PFSK-1 (cell line): ENCODE measurements around the gene TMEM266.

ENCODE experiments used
- FOXP2 ChIP-seq: optimal IDR thresholded peaks from 2 replicates; pipeline ENCODE3; 2011; ENCODE audit warnings: borderline replicate concordance, control low read depth, inconsistent platforms; ENCODE audit not compliant: insufficient read depth; ENCODE audit errors: extremely low read length, extremely low read depth
- POLR2AphosphoS5 ChIP-seq: IDR thresholded peaks from 2 replicates; pipeline ENCODE4 v1.6.1; 2012; ENCODE audit warnings: low read depth, mild to moderate bottlenecking, control low read depth, low read length, moderate library complexity
- SIN3A ChIP-seq: IDR thresholded peaks from 2 replicates; pipeline ENCODE4 v1.6.1; 2012; ENCODE audit warnings: mild to moderate bottlenecking, low read length, moderate library complexity, borderline replicate concordance; ENCODE audit not compliant: insufficient read depth
- TAF1 ChIP-seq: IDR thresholded peaks from 2 replicates; pipeline ENCODE4 v1.6.1; 2012; ENCODE audit warnings: low read length, control low read depth, borderline replicate concordance; ENCODE audit not compliant: insufficient read depth
- TF ChIP-seq, protein P1 (sequence below), 2 experiments: IDR thresholded peaks; 2 replicates each; pipeline versions ENCODE4 v1.6.1 to v1.8.0; 2011 to 2012; ENCODE audit warnings: low read depth in 2 of 2, low read length in 2 of 2, control low read depth in 1 of 2, inconsistent platforms in 1 of 2, mild to moderate bottlenecking in 1 of 2, moderate library complexity in 1 of 2; ENCODE audit not compliant: insufficient read depth in 1 of 2

Gene TMEM266

DNA sequence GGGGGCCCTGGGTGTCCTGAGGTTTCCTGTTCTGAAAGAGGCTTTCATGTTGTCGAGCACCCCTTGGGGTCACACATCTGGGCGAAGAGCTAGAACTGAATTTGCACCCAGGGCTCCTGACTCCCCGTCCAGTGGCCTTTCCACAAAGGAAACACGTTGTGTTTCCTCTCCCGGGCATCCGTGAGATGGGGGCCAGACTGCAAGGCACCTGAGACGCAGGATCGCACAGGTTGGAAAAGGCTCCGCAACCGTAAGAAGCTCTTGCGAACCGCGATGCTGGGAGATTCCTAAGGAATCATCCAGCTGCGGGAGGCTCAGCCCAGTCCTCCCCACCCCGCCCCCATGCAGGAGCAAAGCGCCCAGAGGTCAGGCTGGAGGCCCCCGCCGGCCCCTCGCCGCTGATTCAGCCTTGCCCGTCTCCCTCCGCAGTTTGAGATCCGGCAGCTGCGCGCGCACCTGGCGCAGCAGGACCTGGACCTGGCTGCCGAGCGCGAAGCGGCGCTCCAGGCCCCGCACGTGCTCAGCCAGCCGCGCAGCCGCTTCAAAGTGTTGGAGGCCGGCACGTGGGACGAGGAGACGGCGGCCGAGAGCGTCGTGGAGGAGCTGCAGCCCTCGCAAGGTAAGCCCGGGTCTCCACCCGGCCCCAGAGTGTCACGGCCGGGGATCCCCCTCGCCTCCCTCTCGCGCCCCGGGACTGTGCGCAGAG lies 131.9 kb downstream of the TMEM266 start:
- TF ChIP-seq TAF1: no peak
- TF ChIP-seq POLR2AphosphoS5: no peak
- TF ChIP-seq SIN3A: no peak
- no peak for TF ChIP-seq FOXP2

DNA sequence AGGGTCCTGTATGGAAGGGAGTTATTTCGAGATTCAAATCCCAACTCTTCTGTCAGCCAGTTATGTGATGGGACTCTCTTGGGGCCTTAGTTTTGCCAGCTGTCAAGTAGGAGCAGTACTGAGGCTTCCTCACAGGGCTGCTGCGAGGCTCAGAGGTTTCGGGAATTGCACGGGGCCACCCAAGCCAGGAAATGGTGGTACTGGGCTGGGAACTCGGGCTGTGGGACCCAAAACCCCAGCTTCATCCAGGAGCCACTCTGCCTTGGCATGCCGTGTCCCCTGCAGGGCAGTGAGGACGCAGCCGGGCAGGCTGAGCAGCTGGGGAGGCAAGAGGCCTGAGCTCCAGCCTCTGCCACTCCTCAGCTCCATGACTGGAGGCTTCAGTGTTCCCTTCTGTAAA lies 132.9 kb downstream of the TMEM266 start:
- TF ChIP-seq POLR2AphosphoS5 (no peak), FOXP2 (no peak), TAF1 (no peak), SIN3A (no peak)
- TF ChIP-seq, protein P1, sequence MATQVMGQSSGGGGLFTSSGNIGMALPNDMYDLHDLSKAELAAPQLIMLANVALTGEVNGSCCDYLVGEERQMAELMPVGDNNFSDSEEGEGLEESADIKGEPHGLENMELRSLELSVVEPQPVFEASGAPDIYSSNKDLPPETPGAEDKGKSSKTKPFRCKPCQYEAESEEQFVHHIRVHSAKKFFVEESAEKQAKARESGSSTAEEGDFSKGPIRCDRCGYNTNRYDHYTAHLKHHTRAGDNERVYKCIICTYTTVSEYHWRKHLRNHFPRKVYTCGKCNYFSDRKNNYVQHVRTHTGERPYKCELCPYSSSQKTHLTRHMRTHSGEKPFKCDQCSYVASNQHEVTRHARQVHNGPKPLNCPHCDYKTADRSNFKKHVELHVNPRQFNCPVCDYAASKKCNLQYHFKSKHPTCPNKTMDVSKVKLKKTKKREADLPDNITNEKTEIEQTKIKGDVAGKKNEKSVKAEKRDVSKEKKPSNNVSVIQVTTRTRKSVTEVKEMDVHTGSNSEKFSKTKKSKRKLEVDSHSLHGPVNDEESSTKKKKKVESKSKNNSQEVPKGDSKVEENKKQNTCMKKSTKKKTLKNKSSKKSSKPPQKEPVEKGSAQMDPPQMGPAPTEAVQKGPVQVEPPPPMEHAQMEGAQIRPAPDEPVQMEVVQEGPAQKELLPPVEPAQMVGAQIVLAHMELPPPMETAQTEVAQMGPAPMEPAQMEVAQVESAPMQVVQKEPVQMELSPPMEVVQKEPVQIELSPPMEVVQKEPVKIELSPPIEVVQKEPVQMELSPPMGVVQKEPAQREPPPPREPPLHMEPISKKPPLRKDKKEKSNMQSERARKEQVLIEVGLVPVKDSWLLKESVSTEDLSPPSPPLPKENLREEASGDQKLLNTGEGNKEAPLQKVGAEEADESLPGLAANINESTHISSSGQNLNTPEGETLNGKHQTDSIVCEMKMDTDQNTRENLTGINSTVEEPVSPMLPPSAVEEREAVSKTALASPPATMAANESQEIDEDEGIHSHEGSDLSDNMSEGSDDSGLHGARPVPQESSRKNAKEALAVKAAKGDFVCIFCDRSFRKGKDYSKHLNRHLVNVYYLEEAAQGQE (IDR thresholded peaks at IDR 0.05; ENCODE audit: insufficient read depth in 1 of 2, low read depth in 2 of 2, low read length in 2 of 2): no peak

DNA sequence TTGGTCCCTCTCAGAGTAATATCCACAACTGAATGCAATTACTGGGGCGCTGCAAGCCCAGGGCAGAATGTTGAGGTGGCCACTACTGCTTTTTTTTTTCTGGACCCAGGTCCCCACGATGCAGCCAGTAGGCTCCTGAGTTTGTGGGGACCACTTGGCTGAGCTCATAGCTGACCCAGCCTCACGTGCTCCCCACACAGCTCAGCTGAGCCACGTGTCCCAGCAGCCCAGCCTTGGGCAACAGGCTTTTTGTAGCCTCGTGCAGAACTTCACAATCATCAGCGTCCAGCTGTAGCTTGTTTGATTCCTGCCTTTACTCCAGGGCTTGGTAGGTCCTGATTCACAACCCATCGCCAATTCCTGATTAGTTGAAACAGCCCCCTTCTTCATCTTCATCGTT lies 134.1 kb downstream of the TMEM266 start:
- TF ChIP-seq TAF1 (no peak), POLR2AphosphoS5 (no peak)
- TF ChIP-seq, protein P1 (IDR thresholded peaks at IDR 0.05; ENCODE audit: insufficient read depth in 1 of 2, low read depth in 2 of 2, low read length in 2 of 2): no peak

DNA sequence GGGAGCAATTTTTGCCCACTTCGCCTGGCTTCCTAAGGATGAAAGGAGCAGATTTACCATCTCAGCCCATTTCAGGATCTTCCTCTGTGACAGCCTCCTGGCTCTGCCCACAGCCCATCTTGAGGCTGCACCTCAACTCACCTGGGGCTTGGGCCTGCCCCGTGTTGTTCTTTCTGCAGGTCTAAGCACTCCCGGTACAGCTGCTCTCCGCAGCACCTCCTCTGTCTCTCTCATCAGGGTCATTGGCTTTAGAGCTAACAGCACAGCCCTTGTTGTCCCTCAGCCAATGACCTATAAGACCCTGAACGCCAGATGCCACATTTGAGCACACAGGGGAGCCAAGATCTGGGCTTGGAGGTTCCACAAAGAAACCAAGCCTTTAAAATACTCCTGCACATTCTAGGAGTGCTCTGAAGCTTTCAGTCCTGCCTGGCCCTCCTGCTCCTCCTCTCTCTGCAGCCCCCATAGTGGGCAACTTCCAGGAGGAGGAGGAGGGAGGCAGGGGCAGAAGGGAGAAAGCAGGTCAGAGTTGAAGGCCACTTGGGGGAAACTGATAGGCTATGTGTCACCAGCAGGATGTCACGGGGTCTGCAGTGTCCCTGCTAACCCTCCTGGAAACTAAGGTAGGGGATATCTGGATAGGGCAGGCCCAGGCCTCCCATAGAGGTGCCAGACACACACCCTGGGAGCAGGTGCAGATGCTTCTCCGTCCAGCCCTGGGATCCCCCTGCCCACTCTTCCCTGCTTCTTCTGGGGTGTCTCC lies 135.9 kb downstream of the TMEM266 start:
- TF ChIP-seq POLR2AphosphoS5: no peak
- TF ChIP-seq SIN3A: no peak
- TF ChIP-seq TAF1: no peak
- TF ChIP-seq, protein P1 (IDR thresholded peaks at IDR 0.05; ENCODE audit: insufficient read depth in 1 of 2, low read depth in 2 of 2, low read length in 2 of 2): no peak
- TF ChIP-seq FOXP2: no peak

DNA sequence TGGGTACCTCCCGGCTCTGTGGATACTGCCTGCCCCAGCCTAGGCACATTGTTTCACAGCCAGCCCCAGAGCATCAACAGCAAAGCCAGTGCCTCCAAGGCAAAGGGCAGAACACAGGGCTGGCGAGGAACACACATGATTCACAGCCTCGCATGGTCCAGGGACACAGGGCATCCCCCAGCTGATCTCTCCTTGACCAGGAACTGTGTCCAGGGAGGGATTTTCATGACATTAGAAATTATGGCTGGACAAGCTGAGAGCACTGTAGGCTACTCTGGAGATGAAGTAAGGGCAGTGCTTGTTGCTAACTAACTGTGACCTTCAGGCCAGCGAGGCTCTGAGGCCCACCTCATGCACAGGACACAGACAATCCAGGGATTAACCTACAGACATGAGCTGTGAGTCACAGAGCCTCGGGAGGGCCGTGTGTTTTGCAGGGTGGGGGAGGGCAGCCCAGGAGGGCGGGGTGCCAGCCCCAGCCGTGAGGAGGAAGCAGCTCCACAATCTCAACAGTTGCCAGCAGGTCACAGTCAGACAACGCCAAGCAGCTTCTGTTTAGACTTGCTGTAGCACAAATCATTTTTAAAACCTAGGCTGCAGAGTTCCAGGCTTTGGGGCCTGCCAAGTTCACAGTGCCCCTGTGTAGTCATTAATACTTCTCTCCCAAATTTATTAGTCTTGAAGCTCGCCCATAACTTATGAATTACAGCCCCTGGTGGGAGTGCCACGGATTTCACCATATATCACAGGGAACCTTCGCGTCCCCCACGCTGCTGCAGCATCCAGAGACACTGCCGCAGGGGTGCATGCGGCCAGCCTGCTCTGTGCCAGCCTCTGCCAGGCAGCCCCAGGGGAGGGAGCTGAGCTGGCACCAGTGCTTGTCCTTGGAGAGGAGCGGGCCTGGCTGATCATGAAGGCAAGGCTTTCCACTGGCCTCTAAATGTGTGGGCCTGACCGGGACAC lies 136.8 kb downstream of the TMEM266 start:
- peak; percentile 52 for TF ChIP-seq FOXP2
- no peak for TF ChIP-seq SIN3A
- no peak for TF ChIP-seq TAF1
- TF ChIP-seq, protein P1 (IDR thresholded peaks at IDR 0.05; ENCODE audit: insufficient read depth in 1 of 2, low read depth in 2 of 2, low read length in 2 of 2): no peak
- TF ChIP-seq POLR2AphosphoS5: no peak
